ENCODE measurements around the gene EMSY.

- TF ChIP-seq CTCF (IDR thresholded peaks at IDR 0.05) = no peak
- TF ChIP-seq POLR2A (IDR thresholded peaks at IDR 0.05) = no peak
These were observed 115.4 kb downstream of the EMSY start for GRCh38 chr11:76560219-76560618.

Measured in testis (tissue), 2 donors.